Adipocyte (in vitro differentiated cells): ENCODE data around the gene KIF26A.

Source experiments
- DNase-seq: peaks from one replicate; pipeline ENCODE4 v3.0.0-alpha.2; 2015; ENCODE audit warnings: low read depth
- H3K27me3 ChIP-seq: replicated peaks from 2 replicates; pipeline ENCODE4 v1.7.0; 2013; ENCODE audit warnings: mild to moderate bottlenecking, low read length, moderate library complexity; ENCODE audit not compliant: control insufficient read depth, insufficient read depth
- H3K36me3 ChIP-seq: 2 replicates; pipeline ENCODE4 v1.7.0; 2013; ENCODE audit warnings: low read length, mild to moderate bottlenecking, moderate library complexity; ENCODE audit not compliant: control insufficient read depth, insufficient read depth, severe bottlenecking
- H3K4me1 ChIP-seq: 2 replicates; pipeline ENCODE4 v1.7.0; 2013; ENCODE audit warnings: mild to moderate bottlenecking, low read length, moderate library complexity; ENCODE audit not compliant: control insufficient read depth, insufficient read depth
- H3K4me3 ChIP-seq: 2 replicates; pipeline ENCODE4 v1.7.0; 2013; ENCODE audit warnings: mild to moderate bottlenecking, low read length, moderate library complexity
- H3K9ac ChIP-seq: 2 replicates; pipeline ENCODE4 v1.7.0; 2013; ENCODE audit warnings: mild to moderate bottlenecking, low read length, moderate library complexity
- H3K9me3 ChIP-seq: 2 replicates; pipeline ENCODE4 v1.7.0; 2013; ENCODE audit warnings: mild to moderate bottlenecking, low read length, moderate library complexity; ENCODE audit not compliant: control insufficient read depth

Gene KIF26A

DNA sequence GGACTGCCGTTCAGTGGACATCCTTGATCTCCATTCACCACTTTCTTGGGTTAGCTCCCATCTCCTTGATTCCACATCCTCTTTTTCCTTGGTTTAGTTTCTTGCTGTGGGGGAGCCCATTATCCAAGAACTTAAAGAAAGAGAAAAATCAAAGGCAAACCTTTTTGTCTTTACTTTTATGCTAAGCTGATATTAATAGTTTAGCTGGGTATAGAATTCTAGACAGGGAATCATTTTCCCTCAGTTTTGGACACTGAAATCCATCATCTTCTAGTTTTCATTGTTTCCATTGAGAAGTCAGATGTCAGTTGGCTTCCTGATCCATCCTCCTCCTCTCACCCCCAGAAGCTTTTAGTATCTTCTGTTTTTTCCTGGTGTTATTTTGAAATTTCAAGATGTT, 8.8 kb upstream of the KIF26A start:
- Histone ChIP-seq H3K9me3 (peaks cover 32% of the 10 kb centered on the region), H3K36me3 (no peaks in the 10 kb centered on the region), H3K9ac (no peak overlapping the region), H3K4me3 (no peak overlapping the region), H3K27me3 (peaks cover 14% of the 10 kb centered on the region), H3K4me1 (no peaks in the 10 kb centered on the region)
- DNase-seq = no peak

GRCh38 chr14:104130974-104131651, 7.3 kb upstream of the KIF26A start:
- Histone ChIP-seq H3K9ac (no peak overlapping the region), H3K4me1 (no peaks in the 10 kb centered on the region), H3K36me3 (no peaks in the 10 kb centered on the region), H3K27me3 (peaks cover 22% of the 10 kb centered on the region), H3K4me3 (no peak overlapping the region), H3K9me3 (peaks cover 16% of the 10 kb centered on the region)
- DNase-seq = peak; percentile 58

DNA sequence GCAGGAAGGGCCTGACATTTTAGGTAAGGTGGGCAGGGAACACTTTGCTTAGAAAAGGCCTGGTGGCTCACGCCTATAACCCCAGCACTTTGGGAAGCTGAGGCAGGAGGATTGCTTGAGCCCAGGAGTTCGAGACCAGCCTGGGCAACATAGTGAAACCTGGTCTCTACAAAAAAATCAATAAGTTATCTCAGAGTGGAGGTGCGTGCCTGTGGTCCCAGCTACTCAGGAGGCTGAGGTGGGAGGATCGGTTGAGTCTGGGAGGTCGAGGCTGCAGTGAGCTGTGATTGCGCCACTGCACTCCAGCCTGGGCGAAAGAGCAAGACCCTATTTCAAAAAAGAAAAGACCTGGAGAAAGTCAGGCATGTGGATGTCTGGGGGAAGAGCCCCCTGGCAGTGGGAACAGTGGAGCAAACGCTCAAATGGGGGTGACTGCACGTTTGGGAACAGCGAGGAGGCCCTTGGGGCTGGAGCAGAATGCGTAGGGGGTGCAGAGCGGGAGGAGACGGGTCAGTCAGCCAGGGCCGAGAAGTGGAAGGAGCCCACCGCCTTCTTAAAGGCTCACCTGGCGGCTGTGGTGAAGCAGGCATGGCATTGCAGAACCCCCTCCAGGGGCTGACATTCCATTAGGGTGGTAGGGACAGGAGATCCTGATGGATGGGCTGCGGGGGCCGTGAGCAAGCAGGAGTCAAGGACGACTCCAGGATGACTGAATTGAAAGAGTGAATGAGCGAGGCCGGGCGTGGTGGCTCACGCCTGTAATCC, 6.2 kb upstream of the KIF26A start:
- no peak overlapping the region for H3K9ac ChIP-seq
- no peak for DNase-seq

GRCh38 chr14:104132981-104133380, 5.4 kb upstream of the KIF26A start:
- DNase-seq = no peak
- Histone ChIP-seq H3K27me3 (peaks cover 31% of the 10 kb centered on the region), H3K9ac (no peak overlapping the region), H3K4me1 (no peaks in the 10 kb centered on the region), H3K4me3 (no peak overlapping the region), H3K9me3 (peaks cover 16% of the 10 kb centered on the region), H3K36me3 (no peaks in the 10 kb centered on the region)

More for the DNA sequence above, 6.2 kb upstream of the KIF26A start:
- no peak overlapping the region for H3K4me3 ChIP-seq
- no peaks in the 10 kb centered on the region for H3K4me1 ChIP-seq
- peaks cover 16% of the 10 kb centered on the region for H3K9me3 ChIP-seq
- H3K36me3 ChIP-seq = no peaks in the 10 kb centered on the region
- H3K27me3 ChIP-seq = peaks cover 29% of the 10 kb centered on the region

- H3K4me3 ChIP-seq = no peak overlapping the region
- DNase-seq = no peak
Observed at GRCh38 chr14:104133496-104133895, 4.9 kb upstream of the KIF26A start.

GRCh38 chr14:104134061-104134965, 4.1 kb upstream of the KIF26A start:
- Histone ChIP-seq H3K9me3 (peaks cover 10% of the 10 kb centered on the region), H3K4me1 (no peaks in the 10 kb centered on the region), H3K27me3 (peaks cover 34% of the 10 kb centered on the region), H3K9ac (no peak overlapping the region), H3K4me3 (no peak overlapping the region), H3K36me3 (no peaks in the 10 kb centered on the region)
- DNase-seq = no peak

More at GRCh38 chr14:104133496-104133895, 4.9 kb upstream of the KIF26A start:
- no peak overlapping the region for H3K9ac ChIP-seq
- H3K27me3 ChIP-seq = peaks cover 31% of the 10 kb centered on the region
- no peaks in the 10 kb centered on the region for H3K4me1 ChIP-seq
- H3K9me3 ChIP-seq = peaks cover 16% of the 10 kb centered on the region
- H3K36me3 ChIP-seq = no peaks in the 10 kb centered on the region

DNA sequence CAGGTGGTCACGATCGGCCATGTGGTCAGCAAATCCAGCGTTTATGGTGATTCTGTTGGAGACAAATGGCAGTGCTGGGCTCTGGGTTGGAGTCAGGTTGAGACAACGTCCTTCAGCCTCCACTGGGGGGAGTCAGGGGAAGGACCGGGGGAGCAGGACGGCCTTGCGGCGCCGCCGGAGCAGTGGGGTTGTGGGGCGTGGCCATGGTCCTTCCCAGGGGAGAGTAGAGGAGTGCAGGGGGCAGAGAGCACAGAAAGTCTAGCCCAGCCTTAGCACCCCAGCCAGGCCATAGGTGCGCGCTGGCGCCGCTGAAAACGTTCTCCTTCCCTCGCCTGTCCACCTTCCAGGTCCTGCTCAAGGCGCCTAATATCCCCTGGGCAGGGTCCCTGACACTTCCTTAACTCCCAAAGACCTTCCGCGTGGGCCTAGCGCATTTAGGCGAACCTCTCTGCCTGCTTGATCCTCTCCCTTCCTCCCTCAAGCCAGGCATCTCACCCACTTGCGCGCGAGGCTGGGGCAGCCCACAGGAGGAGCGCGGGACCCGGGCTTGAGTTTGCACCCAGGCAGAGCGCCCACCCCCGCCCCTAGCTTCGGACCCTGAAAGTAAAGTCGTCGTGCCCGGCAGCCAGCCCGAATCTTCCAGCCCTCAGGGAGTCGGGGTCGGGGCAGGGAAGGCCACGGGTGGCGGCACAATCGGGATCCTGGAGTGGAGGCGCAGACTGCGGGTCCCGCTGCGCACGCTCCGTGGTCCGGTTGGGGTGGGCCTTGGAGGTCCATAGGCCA, 3.1 kb upstream of the KIF26A start:
- no peaks in the 10 kb centered on the region for H3K9me3 ChIP-seq
- H3K27me3 ChIP-seq = peaks cover 38% of the 10 kb centered on the region
- H3K4me3 ChIP-seq = no peak overlapping the region
- no peak overlapping the region for H3K9ac ChIP-seq
- H3K36me3 ChIP-seq = no peaks in the 10 kb centered on the region
- no peaks in the 10 kb centered on the region for H3K4me1 ChIP-seq
- peak; percentile 22 for DNase-seq

- DNase-seq = peak; percentile 7
Observed at GRCh38 chr14:104135904-104136471, 2.4 kb upstream of the KIF26A start.

GRCh38 chr14:104136472-104137296, 1.7 kb upstream of the KIF26A start:
- no peaks in the 10 kb centered on the region for H3K36me3 ChIP-seq
- H3K27me3 ChIP-seq = peaks cover 39% of the 10 kb centered on the region
- peak; percentile 11 for DNase-seq
- no peaks in the 10 kb centered on the region for H3K4me1 ChIP-seq
- no peaks in the 10 kb centered on the region for H3K9me3 ChIP-seq
- H3K4me3 ChIP-seq = no peak overlapping the region
- no peak overlapping the region for H3K9ac ChIP-seq

More at GRCh38 chr14:104135904-104136471, 2.4 kb upstream of the KIF26A start:
- H3K36me3 ChIP-seq = no peaks in the 10 kb centered on the region
- H3K27me3 ChIP-seq = peaks cover 38% of the 10 kb centered on the region
- no peak overlapping the region for H3K4me3 ChIP-seq
- no peaks in the 10 kb centered on the region for H3K9me3 ChIP-seq
- H3K4me1 ChIP-seq = no peaks in the 10 kb centered on the region
- H3K9ac ChIP-seq = no peak overlapping the region
